Fibroblast of skin of back (primary cell): ENCODE results near the gene ZNF219.

Source experiments
- DNase-seq: peaks from one replicate; pipeline ENCODE4 v3.0.0-alpha.2; 2013

The ZNF219 gene

DNA sequence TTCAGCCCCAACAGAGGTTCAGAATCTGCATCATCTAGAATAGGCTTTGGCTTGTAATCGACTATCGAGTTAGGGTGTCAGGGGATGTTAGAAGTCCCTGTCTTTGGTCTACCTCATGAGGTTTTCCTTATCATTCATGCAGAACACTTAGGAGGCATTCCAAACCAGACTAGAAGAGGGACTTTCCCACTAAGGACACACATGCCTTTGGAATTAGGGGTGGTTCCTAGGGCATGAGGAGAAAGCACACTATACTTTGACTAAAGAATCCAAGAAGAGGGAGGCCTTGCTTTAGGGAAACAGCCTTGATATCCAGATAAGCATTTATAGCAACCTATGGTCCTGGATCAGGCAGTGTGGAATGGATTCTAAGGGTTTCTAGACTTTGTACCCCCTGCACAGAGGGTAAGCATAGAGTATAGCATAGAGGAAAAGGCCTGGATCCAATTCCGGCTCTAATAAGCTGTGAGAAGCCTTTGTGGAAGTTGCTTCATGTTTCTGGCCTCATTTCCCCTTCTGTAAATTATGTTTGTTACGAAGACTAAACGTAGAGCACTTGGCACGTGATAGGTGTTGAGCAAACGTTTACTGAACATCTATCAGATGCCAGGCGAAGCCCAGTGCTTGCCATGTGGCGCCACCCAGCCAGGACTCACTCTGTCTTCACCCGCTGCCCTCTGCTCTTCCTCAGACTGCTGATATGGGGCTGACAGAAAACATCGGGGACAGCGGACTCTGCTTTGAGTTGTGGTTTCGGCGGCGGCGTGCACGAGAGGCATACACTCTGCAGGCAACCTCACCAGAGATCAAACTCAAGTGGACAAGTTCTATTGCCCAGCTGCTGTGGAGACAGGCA lies 13.2 kb downstream of the ZNF219 start:
- DNase-seq, result peak; percentile 68

DNA sequence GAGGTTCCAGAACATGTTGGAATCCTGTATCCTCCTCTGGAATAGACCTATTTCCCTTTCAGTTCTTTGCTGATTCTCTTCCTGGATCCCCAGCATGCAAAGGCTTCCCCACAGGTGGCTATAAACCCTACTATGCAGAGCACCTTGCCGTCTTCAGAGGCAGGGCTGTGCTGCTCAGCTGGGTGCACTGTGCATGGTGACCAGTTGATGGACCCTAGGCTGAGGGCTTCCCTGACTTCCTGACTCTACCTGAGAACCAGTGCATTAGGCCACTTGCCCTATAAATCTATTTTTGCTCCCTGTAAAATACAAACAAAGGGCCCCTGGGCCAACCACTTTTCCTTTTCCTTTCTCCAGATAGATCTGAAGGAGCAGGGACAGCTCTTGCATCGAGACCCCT lies 14.1 kb downstream of the ZNF219 start:
- no peak for DNase-seq

DNA sequence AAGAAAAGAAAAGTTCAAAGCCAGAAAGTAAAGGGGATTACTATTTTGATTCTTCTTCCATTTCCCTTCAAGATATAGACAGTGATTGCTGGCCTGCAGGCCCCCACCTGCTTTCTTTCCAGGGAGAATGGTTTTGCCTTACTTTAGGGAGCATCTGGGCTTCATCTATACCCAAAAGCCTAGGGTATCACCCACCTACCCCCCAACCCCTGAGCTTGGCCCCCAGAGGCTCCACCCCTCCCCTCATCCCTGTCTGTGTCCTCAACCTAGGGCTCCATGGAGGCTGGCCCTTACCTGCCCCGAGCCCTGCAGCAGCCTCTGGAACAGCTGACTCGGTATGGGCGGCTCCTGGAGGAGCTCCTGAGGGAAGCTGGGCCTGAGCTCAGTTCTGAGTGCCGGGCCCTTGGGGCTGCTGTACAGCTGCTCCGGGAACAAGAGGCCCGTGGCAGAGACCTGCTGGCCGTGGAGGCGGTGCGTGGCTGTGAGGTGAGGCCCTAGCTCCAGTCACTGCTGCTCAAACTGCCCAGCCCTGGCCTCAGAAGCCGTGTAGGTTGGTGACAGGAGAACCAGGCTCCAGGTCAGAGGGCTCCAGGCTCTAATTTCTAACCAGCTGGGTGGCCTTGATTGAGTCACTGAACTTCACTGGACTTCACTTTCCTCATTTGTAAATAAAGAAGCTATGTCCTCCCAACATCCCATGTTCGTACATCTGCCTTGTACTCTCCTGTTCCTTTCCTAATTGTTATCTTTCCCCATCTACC lies 14.7 kb downstream of the ZNF219 start:
- DNase-seq, result no peak

DNA sequence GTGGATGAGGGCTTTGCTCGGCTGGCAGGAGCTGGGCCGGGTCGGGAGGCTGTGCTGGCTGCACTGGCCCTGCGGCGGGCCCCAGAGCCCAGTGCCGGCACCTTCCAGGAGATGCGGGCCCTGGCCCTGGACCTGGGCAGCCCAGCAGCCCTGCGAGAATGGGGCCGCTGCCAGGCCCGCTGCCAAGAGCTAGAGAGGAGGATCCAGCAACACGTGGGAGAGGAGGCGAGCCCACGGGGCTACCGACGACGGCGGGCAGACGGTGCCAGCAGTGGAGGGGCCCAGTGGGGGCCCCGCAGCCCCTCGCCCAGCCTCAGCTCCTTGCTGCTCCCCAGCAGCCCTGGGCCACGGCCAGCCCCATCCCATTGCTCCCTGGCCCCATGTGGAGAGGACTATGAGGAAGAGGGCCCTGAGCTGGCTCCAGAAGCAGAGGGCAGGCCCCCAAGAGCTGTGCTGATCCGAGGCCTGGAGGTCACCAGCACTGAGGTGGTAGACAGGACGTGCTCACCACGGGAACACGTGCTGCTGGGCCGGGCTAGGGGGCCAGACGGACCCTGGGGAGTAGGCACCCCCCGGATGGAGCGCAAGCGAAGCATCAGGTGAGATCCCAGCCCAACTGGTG lies 16.8 kb downstream of the ZNF219 start:
- DNase-seq, result no peak

DNA sequence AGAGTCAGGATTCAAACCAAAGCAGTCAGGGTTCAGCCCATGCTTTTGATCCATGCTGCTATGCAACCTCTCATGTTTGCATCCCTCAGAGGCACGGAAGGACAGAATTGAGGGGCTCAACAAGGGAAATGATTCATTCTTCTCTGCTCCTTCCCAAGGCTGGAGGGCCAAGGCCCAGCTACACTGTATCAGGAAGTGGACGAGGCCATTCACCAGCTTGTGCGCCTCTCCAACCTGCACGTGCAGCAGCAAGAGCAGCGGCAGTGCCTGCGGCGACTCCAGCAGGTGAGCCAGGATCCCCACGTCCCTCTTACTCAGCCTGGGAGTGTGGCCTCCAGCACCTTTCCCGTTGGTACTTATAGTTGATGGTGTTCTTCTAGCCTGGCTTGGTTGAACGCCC lies 19.7 kb downstream of the ZNF219 start:
- DNase-seq, result no peak

DNA sequence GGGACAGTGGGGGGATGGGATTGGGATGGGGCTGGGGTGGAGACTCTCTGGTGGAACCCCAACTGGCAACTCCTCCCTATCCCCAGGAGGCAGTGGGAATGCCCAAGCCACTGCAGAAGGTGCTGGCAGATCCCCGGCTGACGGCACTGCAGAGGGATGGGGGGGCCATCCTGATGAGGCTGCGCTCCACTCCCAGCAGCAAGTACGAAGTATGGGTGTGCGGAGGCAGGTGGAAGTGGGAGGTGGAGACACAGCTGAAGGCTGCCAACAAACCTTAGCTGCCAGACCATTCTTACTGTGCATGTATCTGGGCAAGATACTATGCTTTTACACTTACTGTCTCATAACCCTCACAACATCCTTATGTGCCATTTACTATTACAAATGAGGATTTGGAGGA lies 20.2 kb downstream of the ZNF219 start:
- no peak for DNase-seq

DNA sequence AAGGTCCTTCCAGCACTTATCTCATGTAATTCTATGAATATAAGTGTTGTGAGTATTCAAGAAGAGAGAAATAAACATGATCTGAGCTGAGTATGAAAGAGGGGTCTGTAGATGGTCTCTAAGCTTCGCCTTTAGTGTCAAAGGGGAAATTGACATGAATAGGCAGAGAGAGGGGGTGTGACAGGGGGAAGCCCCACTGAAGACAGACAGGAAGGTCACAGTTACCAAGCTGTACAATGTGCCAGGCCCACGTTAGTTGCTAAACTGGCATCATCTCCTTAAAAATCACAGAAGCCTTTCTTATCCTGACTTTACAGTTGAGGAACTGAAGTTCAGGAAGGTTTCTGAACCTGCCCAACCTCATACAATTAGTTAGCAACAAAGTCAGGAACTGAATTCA lies 20.8 kb downstream of the ZNF219 start:
- DNase-seq, result no peak

DNA sequence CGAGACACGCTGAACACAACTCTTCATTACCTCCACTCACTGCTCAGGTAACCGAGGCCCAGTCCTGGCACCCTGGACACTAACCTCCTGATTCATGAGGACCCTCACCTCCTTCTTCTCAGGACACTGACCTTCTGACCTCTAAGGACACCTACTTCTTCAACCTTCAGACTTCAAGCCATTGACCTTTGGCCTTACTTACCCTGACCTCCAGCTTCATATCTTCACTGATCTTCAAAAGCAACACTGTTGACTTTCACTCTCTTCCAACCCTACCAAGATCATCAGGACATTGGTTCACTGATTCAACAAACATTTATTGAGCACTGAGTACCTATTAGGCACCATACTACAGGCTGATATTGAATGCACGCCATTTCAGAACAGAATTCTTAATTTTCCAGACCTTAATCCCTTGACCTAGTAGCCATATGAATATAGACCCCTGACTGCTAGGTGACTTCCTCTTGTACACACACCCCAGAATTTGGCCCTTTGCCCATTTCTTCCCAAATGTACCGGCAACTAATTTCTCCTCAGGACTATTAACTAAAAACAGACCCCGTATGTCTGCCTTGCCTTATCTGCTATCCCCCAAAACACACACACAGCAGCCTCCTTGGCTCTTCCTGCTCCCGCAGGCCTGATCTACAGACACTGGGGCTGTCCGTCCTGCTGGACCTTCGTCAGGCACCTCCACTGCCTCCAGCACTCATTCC lies 22.6 kb downstream of the ZNF219 start:
- no peak for DNase-seq

DNA sequence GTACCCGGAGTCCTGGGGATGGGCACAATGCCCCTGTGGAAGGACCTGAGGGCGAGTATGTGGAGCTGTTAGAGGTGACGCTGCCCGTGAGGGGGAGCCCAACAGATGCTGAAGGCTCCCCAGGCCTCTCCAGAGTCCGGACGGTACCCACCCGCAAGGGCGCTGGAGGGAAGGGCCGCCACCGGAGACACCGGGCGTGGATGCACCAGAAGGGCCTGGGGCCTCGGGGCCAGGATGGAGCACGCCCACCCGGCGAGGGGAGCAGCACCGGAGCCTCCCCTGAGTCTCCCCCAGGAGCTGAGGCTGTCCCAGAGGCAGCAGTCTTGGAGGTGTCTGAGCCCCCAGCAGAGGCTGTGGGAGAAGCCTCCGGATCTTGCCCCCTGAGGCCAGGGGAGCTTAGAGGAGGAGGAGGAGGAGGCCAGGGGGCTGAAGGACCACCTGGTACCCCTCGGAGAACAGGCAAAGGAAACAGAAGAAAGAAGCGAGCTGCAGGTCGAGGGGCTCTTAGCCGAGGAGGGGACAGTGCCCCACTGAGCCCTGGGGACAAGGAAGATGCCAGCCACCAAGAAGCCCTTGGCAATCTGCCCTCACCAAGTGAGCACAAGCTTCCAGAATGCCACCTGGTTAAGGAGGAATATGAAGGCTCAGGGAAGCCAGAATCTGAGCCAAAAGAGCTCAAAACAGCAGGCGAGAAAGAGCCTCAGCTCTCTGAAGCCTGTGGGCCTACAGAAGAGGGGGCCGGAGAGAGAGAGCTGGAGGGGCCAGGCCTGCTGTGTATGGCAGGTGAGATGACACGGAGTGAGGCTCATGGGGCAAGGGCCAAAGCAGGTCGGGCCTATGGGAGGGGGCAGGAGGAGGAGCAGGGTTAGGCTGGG lies 23.8 kb downstream of the ZNF219 start:
- DNase-seq, result no peak

DNA sequence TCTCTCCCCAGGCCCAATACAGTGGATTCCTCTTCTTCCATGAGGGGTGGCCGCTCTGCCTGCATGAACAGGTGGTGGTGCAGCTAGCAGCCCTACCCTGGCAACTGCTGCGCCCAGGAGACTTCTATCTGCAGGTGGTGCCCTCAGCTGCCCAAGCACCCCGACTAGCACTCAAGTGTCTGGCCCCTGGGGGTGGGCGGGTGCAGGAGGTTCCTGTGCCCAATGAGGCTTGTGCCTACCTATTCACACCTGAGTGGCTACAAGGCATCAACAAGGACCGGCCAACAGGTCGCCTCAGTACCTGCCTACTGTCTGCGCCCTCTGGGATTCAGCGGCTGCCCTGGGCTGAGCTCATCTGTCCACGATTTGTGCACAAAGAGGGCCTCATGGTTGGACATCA lies 24.5 kb downstream of the ZNF219 start:
- no peak for DNase-seq

DNA sequence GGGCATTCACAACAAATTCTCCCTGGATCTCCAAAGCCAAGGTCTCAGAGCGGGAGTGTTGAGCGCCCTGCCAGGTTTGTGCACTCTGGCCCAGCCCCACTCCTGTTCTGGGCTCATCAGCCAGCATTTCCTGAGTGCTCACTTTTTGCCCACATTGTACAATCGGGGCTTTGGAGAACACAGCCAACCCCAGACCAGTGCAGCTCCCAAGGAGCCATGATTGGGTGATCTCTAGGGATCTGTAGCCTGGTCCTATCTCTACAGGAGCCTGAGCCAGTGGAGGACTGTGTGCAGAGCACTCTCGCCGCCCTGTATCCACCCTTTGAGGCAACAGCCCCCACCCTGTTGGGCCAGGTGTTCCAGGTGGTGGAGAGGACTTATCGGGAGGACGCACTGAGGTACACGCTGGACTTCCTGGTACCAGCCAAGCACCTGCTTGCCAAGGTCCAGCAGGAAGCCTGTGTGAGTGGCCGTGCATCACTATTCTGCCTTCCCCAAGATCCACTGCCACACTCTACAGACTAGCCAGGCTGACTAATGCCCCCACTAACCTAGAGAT lies 25.6 kb downstream of the ZNF219 start:
- no peak for DNase-seq

DNA sequence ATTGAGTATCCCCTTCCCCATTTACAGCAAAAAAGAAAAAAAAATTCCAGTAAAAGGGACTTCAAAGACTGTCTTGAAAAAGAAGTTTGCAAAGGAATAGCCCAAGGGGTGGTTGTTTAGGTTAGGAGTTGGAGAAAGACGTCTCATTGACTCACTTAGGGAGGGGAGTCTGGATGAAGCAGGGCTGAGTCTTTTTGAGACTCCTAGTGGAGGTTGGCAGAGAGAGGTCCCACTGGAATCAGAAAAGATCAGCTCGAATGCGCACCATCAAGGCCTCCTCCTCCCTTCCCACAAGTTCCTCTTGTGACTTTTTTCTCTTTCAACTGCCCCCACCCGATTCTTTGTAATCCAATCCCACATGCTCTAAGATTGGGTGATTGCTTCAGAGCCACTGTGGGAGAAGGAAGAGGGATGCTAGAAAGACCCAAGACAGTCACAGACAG lies 26.4 kb downstream of the ZNF219 start:
- peak; percentile 81 for DNase-seq

DNA sequence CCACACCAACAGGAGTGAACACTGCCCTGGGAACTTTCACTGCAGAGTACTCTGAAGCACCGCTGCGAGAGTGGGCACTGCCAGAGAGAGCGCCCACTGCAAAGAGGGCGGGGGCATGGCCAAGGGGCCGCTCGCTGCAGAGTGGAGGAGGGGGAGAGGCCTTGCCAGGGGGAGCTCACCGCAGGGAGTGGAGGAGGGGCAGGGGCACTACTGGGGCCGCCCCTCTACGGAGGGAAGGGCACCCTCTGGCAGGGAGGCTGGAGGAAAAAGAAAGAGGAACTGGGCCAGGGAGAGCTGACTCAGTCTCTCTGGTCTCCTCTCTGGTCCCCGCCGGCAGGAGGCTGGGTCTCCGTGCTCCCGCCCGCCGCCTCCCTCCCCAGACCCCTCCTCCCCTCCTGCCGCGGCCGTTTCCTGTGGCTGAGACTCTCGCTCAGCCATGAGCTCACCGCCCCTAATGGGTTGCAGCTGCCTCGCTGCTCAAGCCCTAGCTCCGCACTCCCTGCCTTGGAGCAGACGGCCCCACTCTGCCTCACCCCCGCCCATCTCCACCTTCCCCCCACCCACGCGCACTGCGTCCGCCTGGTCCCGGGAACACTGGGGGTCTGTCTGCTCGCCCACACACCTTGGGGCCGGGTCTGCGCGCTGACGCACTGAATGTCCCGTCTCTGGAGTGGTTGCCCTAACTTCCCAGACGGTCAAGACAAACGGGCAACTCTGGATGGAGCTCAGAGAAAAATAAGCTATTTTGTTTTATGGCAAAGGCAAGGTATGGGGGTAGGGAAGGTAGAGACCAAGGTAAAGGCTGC lies 27.0 kb downstream of the ZNF219 start:
- DNase-seq, result peak; percentile 97

DNA sequence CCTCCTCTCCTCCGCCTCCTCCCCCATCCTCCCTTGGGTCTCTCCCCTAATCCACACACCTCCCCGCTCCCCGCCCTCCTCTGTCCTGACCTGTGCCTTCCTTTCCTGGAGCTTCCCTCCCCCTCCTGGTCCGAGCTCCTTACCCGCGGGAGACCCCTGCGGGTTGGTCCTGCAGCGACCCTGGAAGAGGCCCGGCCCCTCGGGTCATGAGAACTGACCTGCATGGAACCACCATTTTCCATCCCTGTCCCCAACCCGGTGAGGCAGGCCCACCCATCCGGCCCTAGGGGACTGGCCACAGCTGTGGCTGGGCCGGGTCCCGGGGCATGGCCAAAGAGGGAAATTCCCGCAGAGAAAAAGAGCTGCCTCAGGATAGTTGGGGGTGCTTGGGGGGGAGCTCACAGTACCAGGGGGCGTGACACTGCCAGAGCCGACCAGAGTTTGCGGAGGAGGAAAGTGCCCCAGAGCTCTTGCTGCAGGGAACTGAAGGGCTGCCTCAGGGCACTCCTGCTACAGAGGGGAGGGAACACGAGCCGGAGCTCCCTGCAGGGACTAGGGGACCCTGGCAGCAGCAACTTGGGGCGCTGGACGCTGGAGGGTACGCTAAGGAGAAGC lies 27.7 kb downstream of the ZNF219 start:
- DNase-seq, result peak; percentile 48

DNA sequence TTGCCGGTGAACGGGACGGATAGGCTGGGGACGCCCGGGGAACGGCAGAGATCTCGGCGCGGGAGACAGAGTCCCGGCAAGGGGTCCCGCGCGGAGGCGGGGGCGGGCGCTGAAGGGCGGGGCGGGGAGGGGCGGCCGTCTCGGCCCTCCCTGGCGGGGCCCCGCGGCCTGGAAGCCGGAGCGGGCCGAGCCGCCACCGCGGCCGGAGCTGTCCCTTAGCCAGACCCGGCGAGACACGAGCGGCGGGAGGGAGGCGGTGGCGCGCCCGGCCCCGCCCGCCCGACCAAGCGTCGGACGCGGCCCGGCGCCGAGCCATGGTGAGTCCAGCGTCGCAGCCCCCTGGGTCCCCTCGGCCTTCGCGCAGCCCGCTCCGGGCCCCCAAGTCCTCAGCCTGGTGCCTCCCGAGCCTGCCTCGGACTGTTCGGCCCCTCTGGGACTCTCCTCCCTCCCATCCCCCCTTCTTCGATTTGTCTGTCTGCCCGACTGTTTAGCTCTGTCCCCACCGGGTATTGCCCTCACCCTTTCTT lies 28.3 kb downstream of the ZNF219 start, which contains the start of gene ARHGEF40:
Gene ARHGEF40 (plus strand): TSS at position 222 of the 527 bp plus-strand sequence. CDS start 93 bp downstream, at position 315.
- DNase-seq, result peak; percentile 68

DNA sequence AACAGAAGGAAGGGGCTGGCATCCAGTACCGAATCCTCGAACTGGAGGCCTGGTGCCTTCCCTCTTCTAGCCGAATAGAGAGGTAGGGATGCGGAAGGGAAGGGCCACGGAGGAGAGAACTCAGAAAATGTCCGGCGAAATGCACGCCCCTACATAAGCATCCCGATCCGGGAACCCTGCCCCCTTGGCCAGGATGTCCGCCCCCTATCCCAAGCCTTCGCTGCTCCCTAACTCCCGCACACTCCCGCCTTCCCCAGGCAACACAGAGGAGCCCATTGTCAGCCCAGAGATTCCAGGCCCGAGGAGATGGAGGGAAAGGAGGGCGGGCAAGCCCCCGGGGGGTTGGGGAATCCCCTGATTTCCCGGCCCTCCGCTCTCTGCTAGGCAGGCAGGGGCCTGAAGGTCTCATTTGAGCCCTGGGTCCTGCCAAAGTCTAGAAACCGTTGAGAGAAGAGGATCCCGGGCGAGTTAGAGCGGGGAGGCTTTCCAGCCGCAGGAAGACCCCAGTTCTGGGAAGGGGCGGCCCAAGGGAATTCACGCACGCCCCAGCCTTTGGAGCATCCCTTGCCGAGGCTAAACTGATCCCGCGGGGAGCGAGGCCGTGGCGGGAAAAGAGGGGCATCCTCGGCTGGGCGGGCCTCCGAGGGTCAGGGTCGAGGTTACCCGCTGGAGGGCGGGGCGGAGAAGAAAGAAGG lies 28.9 kb downstream of the ZNF219 start:
- DNase-seq, result peak; percentile 43

DNA sequence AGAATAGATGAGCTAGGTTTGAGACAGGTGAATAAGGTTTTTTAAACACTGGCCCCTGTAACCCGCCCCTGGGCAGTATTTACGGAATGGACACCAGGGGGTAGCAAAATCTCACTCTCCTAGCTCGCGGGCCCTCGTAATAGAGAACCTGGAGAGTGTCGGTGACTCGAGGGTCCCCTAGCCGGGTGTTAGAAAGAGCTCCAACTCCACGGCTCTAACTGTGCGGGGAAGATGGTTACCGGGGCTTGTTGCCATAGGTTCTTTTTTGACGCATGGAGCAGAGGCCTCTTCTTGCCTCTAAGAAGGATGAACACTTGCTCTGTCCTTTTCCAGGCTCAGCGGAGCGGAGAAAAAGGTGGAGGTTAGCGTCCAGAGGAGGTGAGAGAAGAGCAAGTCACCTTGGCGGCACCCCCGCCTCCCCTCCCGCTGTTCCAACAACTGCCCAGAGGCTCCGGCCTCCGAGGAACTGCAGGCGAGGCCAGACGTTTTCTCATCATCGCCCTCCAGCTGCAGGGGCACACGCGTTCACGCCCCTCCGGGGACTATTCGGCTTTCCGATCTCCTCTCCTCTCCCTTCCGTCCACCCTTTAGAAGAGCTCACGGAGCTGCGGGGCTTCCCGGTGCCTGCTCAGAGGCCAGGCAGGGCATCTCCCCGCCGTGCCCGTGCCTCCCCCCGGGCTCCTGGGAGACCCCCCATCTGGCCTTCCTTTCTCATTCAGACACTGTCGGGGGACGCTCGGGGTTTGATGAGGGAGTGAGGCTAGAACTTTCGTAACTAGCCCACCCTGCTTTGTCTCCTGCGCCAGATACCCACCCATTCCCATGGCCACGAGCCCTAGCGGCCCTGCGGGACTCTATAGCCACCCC lies 29.7 kb downstream of the ZNF219 start:
- peak; percentile 64 for DNase-seq
